Ectodermal cell (in vitro differentiated cells): ENCODE data around the gene VWC2.

Source experiments
- H3K27ac ChIP-seq: 2 replicates; pipeline ENCODE4 v1.7.0; 2013; ENCODE audit warnings: mild to moderate bottlenecking, low read depth, low read length; ENCODE audit not compliant: insufficient read depth, poor library complexity, severe bottlenecking
- H3K27me3 ChIP-seq: 2 replicates; pipeline ENCODE4 v1.7.0; 2013; ENCODE audit warnings: mild to moderate bottlenecking, low read length; ENCODE audit not compliant: insufficient read depth, control insufficient read depth, poor library complexity, severe bottlenecking
- H3K36me3 ChIP-seq: one replicate; pipeline ENCODE4 v1.7.0; 2013; ENCODE audit warnings: low read length; ENCODE audit not compliant: control insufficient read depth, insufficient read depth
- H3K4me1 ChIP-seq: one replicate; pipeline ENCODE4 v1.7.0; 2013; ENCODE audit warnings: low read length; ENCODE audit not compliant: control insufficient read depth, insufficient read depth
- H3K4me3 ChIP-seq: 2 replicates; pipeline ENCODE4 v1.7.0; 2013; ENCODE audit warnings: low read depth, low read length, control low read depth; ENCODE audit not compliant: insufficient read depth
- H3K9me3 ChIP-seq: 2 replicates; pipeline ENCODE4 v1.7.0; 2013; ENCODE audit warnings: mild to moderate bottlenecking, low read length, moderate library complexity; ENCODE audit not compliant: control insufficient read depth
- WGBS, 2 experiments: methylation state at CpG; one replicate each; pipeline ENCODE4 v1.1.7; 2013; ENCODE audit warnings: missing lambda C conversion rate in 2 of 2; 5-methylcytosine and 5-hydroxymethylcytosine counted together

VWC2 gene

DNA sequence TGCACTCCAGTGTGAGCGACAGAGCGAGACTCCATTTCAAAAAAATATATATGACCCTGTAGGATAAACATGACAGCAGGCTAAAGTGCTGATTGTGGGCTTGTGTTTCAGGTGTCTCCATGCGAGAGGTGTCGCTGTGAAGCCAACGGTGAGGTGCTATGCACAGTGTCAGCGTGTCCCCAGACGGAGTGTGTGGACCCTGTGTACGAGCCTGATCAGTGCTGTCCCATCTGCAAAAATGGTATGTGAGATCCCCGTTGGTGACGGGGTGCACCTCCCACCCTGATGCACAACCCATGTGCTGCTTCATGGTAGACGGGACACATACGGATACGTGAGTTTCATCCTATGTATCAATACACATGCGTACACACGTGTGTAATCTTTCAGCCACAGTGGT, 29.2 kb downstream of the VWC2 start:
- WGBS, 2 experiments = 91 to 93% methylated on average over 15 of the region's 15 CpGs
- H3K9me3 ChIP-seq = no peaks in the 10 kb centered on the region

DNA sequence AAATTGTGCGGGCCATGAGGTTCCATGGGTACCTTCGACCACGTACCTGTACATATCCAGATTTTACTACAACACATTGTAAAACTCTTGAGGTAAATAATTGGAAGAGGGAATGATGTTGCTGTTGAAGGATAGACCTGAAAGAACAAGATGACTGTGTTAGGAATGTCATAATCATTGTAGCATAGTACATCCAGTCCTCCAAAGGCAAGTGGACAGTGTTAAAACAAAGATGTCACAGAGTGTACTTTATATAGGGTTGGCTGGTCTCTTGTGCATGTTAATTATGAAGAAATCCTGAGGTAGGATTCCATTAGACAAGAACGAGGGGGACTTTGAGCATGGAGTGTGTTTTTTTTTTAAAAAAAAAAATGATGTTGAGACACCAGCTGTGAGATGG, 30.4 kb downstream of the VWC2 start:
- H3K36me3 ChIP-seq = no peaks in the 10 kb centered on the region
- no peaks in the 10 kb centered on the region for H3K4me1 ChIP-seq
- 92 to 100% methylated on average over 1 to 4 of the region's 4 CpGs for WGBS, 2 experiments
- no peak overlapping the region for H3K4me3 ChIP-seq
- no peak overlapping the region for H3K27ac ChIP-seq
- no peaks in the 10 kb centered on the region for H3K27me3 ChIP-seq
- no peaks in the 10 kb centered on the region for H3K9me3 ChIP-seq

More for the DNA sequence above, 29.2 kb downstream of the VWC2 start:
- Histone ChIP-seq H3K36me3 (no peaks in the 10 kb centered on the region), H3K27ac (no peak overlapping the region), H3K4me1 (no peaks in the 10 kb centered on the region), H3K4me3 (no peak overlapping the region), H3K27me3 (no peaks in the 10 kb centered on the region)

DNA sequence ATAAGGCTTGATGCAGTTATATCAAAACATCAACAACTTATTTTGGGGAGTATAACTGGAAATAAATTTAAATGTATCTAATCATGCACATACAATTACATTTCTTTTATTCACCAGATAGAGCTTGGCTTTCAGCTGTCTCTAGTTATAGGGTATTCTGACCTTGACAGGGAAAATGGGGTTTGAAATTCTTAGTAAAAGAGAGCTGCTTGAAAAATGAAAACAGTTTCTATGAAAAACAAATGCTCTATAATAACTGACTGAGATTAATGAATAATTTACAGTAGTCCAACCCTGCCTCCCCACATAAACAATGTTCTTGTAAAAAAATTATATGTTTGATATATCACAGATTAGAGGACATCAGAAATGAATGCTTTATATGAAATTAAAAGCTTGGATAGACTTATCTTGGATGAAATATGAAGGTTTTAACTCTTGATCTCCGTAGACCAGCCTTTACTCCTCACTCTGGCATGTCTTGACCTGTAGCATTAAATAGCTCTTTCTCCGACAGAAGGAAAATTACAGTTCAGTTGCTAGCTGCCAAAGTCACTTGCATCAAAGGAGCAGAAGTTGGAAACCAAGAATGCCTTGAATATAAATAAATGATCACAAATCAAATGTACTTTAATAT, 32.1 kb downstream of the VWC2 start:
- H3K9me3 ChIP-seq = no peaks in the 10 kb centered on the region
- H3K36me3 ChIP-seq = no peaks in the 10 kb centered on the region
- 94 to 100% methylated on average over 2 of the region's 2 CpGs for WGBS, 2 experiments
- H3K27ac ChIP-seq = no peak overlapping the region
- H3K4me3 ChIP-seq = no peak overlapping the region
- H3K4me1 ChIP-seq = no peaks in the 10 kb centered on the region
- no peaks in the 10 kb centered on the region for H3K27me3 ChIP-seq

DNA sequence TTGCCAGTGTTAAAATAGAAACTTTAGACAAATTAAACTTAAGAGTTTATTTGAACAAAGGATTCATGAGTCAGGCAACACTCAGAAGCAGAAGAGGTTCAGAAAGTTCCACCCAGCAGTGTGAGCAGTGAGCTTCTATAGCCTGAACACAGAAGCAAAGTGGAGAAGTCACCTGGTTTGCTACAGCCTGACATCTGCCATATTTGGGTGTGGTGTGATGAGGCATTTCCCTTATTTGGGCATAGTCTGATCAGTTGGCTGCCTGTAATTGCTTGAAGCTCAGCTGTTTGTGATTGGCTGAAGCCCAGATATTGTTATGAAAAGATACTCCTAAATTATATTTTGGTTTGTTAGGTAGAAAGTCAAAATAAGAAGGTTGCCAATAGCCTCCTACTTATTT, 39.1 kb downstream of the VWC2 start:
- H3K36me3 ChIP-seq = no peaks in the 10 kb centered on the region
- H3K9me3 ChIP-seq = no peaks in the 10 kb centered on the region
- H3K4me1 ChIP-seq = no peaks in the 10 kb centered on the region
- H3K27me3 ChIP-seq = no peaks in the 10 kb centered on the region
- H3K4me3 ChIP-seq = no peak overlapping the region
- no peak overlapping the region for H3K27ac ChIP-seq

DNA sequence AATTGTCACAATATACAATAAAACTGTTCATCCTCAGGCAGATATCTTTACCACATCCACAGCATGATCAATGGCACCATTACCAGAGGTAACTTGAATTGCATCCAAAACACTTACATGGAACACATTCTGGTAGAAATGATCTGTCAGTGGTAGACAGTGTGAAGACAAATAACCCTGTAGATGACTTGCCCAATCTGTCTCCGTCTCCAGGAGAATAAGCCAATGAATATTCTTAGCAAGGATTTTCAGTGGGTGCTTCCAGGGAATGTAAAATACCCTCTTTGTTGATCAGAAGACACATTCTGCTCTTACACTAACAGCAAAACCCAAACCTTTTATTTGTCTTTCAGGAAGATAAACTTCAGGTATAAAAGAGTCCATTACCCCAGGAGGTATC, 43.8 kb downstream of the VWC2 start:
- Histone ChIP-seq H3K9me3 (no peaks in the 10 kb centered on the region), H3K4me1 (no peaks in the 10 kb centered on the region), H3K4me3 (no peak overlapping the region), H3K36me3 (no peaks in the 10 kb centered on the region), H3K27ac (no peak overlapping the region), H3K27me3 (no peaks in the 10 kb centered on the region)
- WGBS, 2 experiments = 89 to 96% methylated on average over 1 of the region's 1 CpG

DNA sequence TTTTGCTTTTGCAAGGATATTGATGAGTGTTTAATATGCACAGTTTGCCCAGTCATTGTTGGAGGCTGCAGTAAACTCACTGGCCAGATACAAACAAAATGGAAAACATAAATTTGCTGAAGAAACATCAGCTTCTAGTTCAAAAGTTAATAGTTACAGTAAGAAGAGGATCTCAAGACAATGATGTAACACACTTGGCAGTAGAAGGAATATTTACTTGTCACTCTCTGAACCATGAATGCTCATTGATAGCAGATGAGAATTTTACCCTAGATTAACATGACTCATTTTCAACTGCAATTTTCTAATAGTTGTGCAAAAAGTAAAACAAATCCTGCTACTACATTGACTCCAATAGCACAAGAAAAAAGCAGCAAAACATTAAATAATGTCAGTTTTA, 47.7 kb downstream of the VWC2 start:
- H3K4me3 ChIP-seq = no peak overlapping the region
- no peaks in the 10 kb centered on the region for H3K27me3 ChIP-seq
- no peaks in the 10 kb centered on the region for H3K36me3 ChIP-seq
- H3K4me1 ChIP-seq = no peaks in the 10 kb centered on the region
- no peak overlapping the region for H3K27ac ChIP-seq
- no peaks in the 10 kb centered on the region for H3K9me3 ChIP-seq

DNA sequence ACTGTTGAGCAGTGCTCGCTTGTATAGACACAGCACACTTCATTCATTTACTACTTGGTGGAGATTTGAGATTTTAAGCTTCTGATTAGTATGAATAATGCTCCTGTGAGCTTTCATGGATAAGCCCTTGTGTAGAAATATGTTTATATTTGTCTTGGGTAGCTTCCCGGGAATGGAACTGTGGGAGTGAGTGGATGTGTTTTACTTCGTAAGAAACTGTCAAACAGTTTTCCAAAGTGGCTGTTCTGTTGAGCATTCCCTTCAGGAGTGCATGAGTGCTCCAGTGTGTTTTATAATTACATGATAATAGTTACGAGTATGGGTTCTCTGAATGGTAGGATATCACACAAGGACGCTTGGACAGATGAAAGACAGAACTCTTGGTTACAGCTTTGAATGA, 49.4 kb downstream of the VWC2 start:
- H3K36me3 ChIP-seq = no peaks in the 10 kb centered on the region
- no peaks in the 10 kb centered on the region for H3K27me3 ChIP-seq
- no peak overlapping the region for H3K27ac ChIP-seq
- no peak overlapping the region for H3K4me3 ChIP-seq
- no peaks in the 10 kb centered on the region for H3K4me1 ChIP-seq
- no peaks in the 10 kb centered on the region for H3K9me3 ChIP-seq
- 92 to 96% methylated on average over 4 to 5 of the region's 5 CpGs for WGBS, 2 experiments

DNA sequence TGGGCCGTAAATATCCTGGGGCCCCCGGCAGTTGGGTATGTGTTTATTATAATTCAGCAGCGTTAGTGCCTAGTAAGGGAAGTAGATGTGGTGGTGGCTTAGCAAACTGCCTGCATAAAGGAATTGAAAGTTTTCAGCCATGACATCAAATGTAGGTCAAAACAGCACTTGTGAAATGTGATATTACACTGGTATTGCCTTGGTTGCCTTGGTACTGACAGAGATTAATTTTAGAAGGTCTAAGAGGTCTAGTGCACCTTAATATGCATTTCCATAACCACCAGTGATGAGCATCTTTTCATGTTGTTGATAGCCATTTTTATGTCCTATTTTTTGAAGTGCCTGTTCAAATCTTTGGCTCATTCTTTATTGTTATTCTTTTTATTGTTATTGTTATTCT, 50.1 kb downstream of the VWC2 start:
- Histone ChIP-seq H3K36me3 (no peaks in the 10 kb centered on the region), H3K27ac (no peak overlapping the region), H3K9me3 (no peaks in the 10 kb centered on the region), H3K4me3 (no peak overlapping the region), H3K27me3 (no peaks in the 10 kb centered on the region), H3K4me1 (no peaks in the 10 kb centered on the region)
- 95 to 97% methylated on average over 3 of the region's 3 CpGs for WGBS, 2 experiments

DNA sequence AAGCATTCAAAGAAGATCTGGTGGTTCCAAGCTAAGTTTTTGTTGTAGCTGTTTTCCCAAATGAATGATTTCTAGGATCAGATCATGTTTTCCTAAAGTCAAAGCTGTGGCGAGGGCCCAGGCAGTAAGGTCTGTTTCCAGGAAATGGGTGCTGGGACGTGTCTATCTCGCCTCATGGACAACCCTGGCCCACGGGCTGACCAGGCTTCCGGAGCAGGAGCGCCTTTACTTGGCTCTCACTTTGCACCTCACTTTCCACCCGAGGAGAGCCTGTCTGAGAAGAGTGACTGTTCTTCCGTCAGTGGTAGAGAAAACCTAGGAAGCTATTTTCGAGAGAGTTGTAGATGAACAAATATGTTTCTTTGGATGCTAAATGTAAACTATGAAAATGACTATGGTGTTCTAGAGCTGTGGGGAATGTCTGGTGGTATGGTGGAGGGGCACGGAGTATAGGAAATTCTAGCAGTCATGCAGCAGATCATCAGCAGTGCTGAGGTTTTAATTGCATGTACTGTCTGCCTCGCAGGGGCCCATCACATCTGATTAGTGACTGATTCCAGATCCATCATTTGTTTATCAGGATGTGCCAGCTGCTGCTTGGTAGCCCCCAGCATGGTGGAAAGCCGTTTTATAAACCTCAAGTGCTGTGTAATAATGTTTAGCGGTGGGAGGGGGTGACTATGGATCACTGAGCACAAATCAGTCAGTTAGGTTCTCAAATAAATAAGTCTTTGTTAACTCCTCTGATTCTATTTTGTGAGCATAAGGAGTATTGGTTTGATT, 66.6 kb downstream of the VWC2 start:
- H3K27me3 ChIP-seq = no peaks in the 10 kb centered on the region
- H3K4me3 ChIP-seq = no peak overlapping the region
- WGBS, 2 experiments = 93 to 95% methylated on average over 13 of the region's 13 CpGs
- H3K9me3 ChIP-seq = no peaks in the 10 kb centered on the region
- no peak overlapping the region for H3K27ac ChIP-seq
- no peaks in the 10 kb centered on the region for H3K36me3 ChIP-seq
- H3K4me1 ChIP-seq = no peaks in the 10 kb centered on the region

DNA sequence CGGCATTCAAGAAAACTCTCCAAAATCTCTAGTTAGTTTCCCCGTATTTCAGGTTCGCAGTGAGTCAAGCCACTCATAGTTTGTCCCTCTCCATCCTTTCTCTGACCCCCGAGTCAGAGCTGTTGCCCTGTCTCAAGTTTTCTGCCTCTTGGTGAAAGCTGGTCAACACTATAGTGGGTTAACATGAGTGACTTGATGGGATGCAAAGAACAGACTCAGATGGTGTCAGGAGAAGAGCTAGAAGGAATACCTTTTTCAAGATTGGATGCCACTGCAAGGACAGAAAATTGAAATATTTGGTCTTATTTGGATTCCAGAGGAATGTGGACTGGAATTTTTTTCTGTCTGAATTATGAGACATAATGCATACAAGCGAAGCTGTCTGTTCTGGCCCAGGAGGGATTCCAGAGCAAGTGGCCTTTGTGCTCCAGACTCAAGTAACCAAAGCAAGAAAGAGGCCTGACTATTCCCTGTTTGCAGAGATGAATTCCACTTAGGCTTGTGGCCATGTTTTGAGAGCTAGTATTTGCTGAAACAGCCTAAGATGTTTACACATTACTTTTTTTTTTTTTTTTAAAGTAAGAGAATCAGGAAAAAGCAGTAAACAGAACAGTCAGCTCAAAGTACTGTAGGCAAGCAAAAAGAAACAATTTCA, 67.4 kb downstream of the VWC2 start:
- H3K4me3 ChIP-seq = no peak overlapping the region
- H3K9me3 ChIP-seq = no peaks in the 10 kb centered on the region
- 94% methylated on average over 5 of the region's 5 CpGs for WGBS, 2 experiments
- no peak overlapping the region for H3K27ac ChIP-seq
- H3K4me1 ChIP-seq = no peaks in the 10 kb centered on the region
- no peaks in the 10 kb centered on the region for H3K36me3 ChIP-seq
- H3K27me3 ChIP-seq = no peaks in the 10 kb centered on the region
